Measurements from ENCODE around the gene GET3.

GET3 gene

DNA sequence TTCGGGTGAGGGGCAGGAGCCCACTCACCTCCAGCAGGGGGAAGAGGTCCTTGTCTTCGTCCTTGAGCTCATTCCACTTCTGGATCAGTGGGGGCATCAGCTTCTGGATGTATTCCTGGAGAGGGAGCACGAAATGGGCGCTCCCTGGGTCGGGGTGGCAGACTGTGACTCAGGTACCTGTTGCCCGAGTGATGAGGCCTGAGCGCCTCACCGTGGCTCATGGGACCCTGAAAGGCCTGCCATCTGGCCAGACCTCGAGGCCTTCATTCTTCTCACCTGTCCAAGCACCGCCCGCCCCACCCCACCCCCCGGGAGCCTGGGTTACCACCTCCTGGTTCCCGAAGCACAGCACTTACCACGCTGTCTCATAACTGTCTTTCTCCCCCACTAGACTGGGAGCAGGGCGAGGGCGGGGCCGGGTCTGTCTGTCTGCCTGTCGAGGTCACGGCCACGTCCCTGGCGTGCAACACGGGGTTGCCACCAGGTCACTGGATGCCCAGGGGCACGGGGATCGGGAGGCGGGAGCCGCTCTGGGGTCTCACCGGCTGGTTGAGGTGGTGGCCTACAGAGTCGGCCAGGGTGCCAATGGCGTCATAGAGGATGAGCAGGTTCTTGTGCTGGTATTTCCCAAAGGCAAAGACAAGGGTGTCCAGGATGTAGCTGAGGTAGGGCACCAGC is 31.5 kb upstream of the GET3 start:
- Histone ChIP-seq H3K36me3 (ENCODE audit: control insufficient read depth, low read length) (peaks cover 91% of the 10 kb centered on the region), H4K20me1 (ENCODE audit: control insufficient read depth, insufficient read depth, low read depth, low read length) (peaks cover 5% of the 10 kb centered on the region; the same call in 1 of the 2 replicates)

DNA sequence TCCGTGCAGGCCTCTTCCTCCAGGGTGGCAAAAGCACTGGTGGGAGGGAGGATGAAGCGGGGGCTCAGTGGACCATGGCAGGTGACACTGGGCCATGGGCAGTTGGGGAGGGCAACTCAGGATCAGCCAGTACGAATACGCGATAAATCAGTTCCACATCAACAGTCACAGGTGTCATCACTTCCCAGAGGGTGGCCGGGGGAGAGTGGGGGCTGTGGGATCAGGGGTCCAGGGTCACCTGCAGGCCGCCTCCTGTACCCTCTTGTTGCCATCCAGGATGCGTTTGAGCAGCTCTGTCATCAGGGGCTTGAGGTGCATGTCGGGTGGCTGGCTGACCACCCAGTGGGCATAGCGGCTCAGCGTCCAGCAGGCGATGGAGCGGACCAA is 31.0 kb upstream of the GET3 start:
- Histone ChIP-seq H3K27ac (ENCODE audit: low read depth, low read length) (no peak overlapping the region), H3K9me2 (replicated peaks; ENCODE audit: control insufficient read depth, low read length) (no peaks in the 10 kb centered on the region), H4K20me1 (ENCODE audit: control insufficient read depth, insufficient read depth, low read depth, low read length) (peaks cover 5% of the 10 kb centered on the region; the same call in 1 of the 2 replicates), H3K9me3 (ENCODE audit: control insufficient read depth, insufficient read depth, low read length) (no peaks in the 10 kb centered on the region), H3F3A (ENCODE audit: control insufficient read depth, insufficient read depth) (peaks cover 2% of the 10 kb centered on the region; the same call in 1 of the 2 replicates), H3K4me3 (ENCODE audit: low read length) (no peak overlapping the region), H3K4me2 (ENCODE audit: low read length) (no peak overlapping the region), H3K4me1 (ENCODE audit: control insufficient read depth, low read length) (peaks cover 12% of the 10 kb centered on the region), H3K27me3 (ENCODE audit: control insufficient read depth, low read length) (no peaks in the 10 kb centered on the region), H3K36me3 (ENCODE audit: control insufficient read depth, low read length) (peaks cover 90% of the 10 kb centered on the region), H3K79me2 (ENCODE audit: control insufficient read depth, low read length) (peaks cover 8% of the 10 kb centered on the region)
- TF ChIP-seq, protein P1, sequence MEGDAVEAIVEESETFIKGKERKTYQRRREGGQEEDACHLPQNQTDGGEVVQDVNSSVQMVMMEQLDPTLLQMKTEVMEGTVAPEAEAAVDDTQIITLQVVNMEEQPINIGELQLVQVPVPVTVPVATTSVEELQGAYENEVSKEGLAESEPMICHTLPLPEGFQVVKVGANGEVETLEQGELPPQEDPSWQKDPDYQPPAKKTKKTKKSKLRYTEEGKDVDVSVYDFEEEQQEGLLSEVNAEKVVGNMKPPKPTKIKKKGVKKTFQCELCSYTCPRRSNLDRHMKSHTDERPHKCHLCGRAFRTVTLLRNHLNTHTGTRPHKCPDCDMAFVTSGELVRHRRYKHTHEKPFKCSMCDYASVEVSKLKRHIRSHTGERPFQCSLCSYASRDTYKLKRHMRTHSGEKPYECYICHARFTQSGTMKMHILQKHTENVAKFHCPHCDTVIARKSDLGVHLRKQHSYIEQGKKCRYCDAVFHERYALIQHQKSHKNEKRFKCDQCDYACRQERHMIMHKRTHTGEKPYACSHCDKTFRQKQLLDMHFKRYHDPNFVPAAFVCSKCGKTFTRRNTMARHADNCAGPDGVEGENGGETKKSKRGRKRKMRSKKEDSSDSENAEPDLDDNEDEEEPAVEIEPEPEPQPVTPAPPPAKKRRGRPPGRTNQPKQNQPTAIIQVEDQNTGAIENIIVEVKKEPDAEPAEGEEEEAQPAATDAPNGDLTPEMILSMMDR (IDR thresholded peaks at IDR 0.05; ENCODE audit: low read depth, low read length, poor library complexity, severe bottlenecking) = no peak
- TF ChIP-seq EZH2phosphoT487 (IDR thresholded peaks at IDR 0.05; ENCODE audit: borderline replicate concordance, low read length) = no peak

More for the DNA sequence above, 31.5 kb upstream of the GET3 start:
- TF ChIP-seq EZH2phosphoT487 (IDR thresholded peaks at IDR 0.05; ENCODE audit: borderline replicate concordance, low read length) = no peak
- TF ChIP-seq, protein P1 (IDR thresholded peaks at IDR 0.05; ENCODE audit: low read depth, low read length, poor library complexity, severe bottlenecking) = no peak
- H3K4me3 ChIP-seq (ENCODE audit: low read length) = no peak overlapping the region
- no peaks in the 10 kb centered on the region for H3K9me2 ChIP-seq (replicated peaks; ENCODE audit: control insufficient read depth, low read length)
- H3K9me3 ChIP-seq (ENCODE audit: control insufficient read depth, insufficient read depth, low read length) = no peaks in the 10 kb centered on the region
- no peaks in the 10 kb centered on the region for H3K27me3 ChIP-seq (ENCODE audit: control insufficient read depth, low read length)
- no peak overlapping the region for H3K27ac ChIP-seq (ENCODE audit: low read depth, low read length)
- peaks cover 2% of the 10 kb centered on the region; the same call in 1 of the 2 replicates for H3F3A ChIP-seq (ENCODE audit: control insufficient read depth, insufficient read depth)
- peaks cover 12% of the 10 kb centered on the region for H3K4me1 ChIP-seq (ENCODE audit: control insufficient read depth, low read length)
- peaks cover 8% of the 10 kb centered on the region for H3K79me2 ChIP-seq (ENCODE audit: control insufficient read depth, low read length)
- no peak overlapping the region for H3K4me2 ChIP-seq (ENCODE audit: low read length)

DNA sequence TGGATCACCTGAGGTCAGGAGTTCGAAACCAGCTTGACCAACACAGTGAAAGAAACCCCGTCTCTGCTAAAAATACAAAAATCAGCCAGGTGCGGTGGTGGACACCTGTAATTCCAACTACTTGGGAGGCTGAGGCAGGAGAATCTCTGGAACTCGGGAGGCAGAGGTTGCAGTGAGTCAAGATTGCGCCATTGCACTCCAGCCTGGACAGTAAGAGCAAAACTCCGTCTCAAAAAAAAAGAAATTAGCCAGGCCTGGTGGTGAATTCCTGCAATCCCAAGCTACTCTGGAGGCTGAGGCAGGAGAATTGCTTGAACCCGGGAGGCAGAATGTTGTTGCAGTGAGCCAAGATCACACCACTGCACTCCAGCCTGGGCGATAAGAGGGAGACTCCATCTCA is 28.7 kb upstream of the GET3 start:
- peaks cover 2% of the 10 kb centered on the region; the same call in 1 of the 2 replicates for H3F3A ChIP-seq (ENCODE audit: control insufficient read depth, insufficient read depth)
- H3K36me3 ChIP-seq (ENCODE audit: control insufficient read depth, low read length) = peaks cover 81% of the 10 kb centered on the region
- TF ChIP-seq, protein P1 (IDR thresholded peaks at IDR 0.05; ENCODE audit: low read depth, low read length, poor library complexity, severe bottlenecking) = no peak
- no peak for TF ChIP-seq EZH2phosphoT487 (IDR thresholded peaks at IDR 0.05; ENCODE audit: borderline replicate concordance, low read length)

More for the DNA sequence above, 28.7 kb upstream of the GET3 start:
- Histone ChIP-seq H3K4me3 (ENCODE audit: low read length) (no peak overlapping the region), H3K4me2 (ENCODE audit: low read length) (no peak overlapping the region), H4K20me1 (ENCODE audit: control insufficient read depth, insufficient read depth, low read depth, low read length) (no peaks in the 10 kb centered on the region), H3K4me1 (ENCODE audit: control insufficient read depth, low read length) (peaks cover 1% of the 10 kb centered on the region), H3K9me3 (ENCODE audit: control insufficient read depth, insufficient read depth, low read length) (no peaks in the 10 kb centered on the region), H3K79me2 (ENCODE audit: control insufficient read depth, low read length) (peaks cover 2% of the 10 kb centered on the region; the same call in 1 of the 2 replicates), H3K27me3 (ENCODE audit: control insufficient read depth, low read length) (no peaks in the 10 kb centered on the region), H3K9me2 (replicated peaks; ENCODE audit: control insufficient read depth, low read length) (no peaks in the 10 kb centered on the region), H3K27ac (ENCODE audit: low read depth, low read length) (no peak overlapping the region)

Measured in DOHH2 (cell line).